Esophagus muscularis mucosa (tissue), 4 donors: ENCODE results near the gene CAMTA1. TPM values are rescaled to one million over a fixed set of nuclear protein-coding genes. Genes with fewer than 3 reads are reported as not detected.

Source experiments
- DNase-seq: peaks from one replicate; pipeline ENCODE4 v3.0.0-alpha.2; 2017; ENCODE audit errors: extremely low spot score
- H3K27ac ChIP-seq, 4 donors: fragments of 200-600 bp; sonication (generic); replicated peaks in 1 of 4; 1 replicate in 3 of 4; 2 replicates in 1 of 4; pipeline ENCODE4 v1.5.1; 2016 to 2019; ENCODE audit warnings: mild to moderate bottlenecking in 1 of 4
- H3K27me3 ChIP-seq, 4 donors: fragments of 200-600 bp; sonication (generic); one replicate each; pipeline versions ENCODE4 v1.5.1 to v1.6.0; 2016 to 2019
- H3K36me3 ChIP-seq, 4 donors: fragments of 200-600 bp; sonication (generic); one replicate each; pipeline ENCODE4 v1.5.1; 2016 to 2019
- H3K4me1 ChIP-seq, 4 donors: fragments of 200-600 bp; sonication (generic); one replicate each; pipeline ENCODE4 v1.5.1; 2016 to 2019
- H3K4me3 ChIP-seq, 4 donors: fragments of 200-600 bp; sonication (generic); 1 replicate in 2 of 4; 2 replicates in 2 of 4; pipeline ENCODE4 v1.5.1; 2016 to 2019; ENCODE audit warnings: mild to moderate bottlenecking in 4 of 4, moderate library complexity in 1 of 4
- H3K9me3 ChIP-seq, 4 donors: fragments of 200-600 bp; sonication (generic); 1 replicate in 3 of 4; 2 replicates in 1 of 4; pipeline ENCODE4 v1.5.1; 2016 to 2019
- CTCF ChIP-seq, 3 experiments: fragments of 200-600 bp in 2 of 3; fragments of 450-650 bp in 1 of 3; sonication (generic) in 2 of 3; IDR thresholded peaks; one replicate each; pipeline ENCODE4 v1.5.1; 2017 to 2019; ENCODE audit warnings: antibody characterized with exemption in 3 of 3, mild to moderate bottlenecking in 2 of 3, moderate library complexity in 1 of 3
- EP300 ChIP-seq: sonication (generic); formaldehyde crosslinking; IDR thresholded peaks from one replicate; pipeline ENCODE4 v1.6.1; 2017; ENCODE audit warnings: antibody characterized with exemption
- POLR2A ChIP-seq: fragments of 450-650 bp; IDR thresholded peaks from one replicate; pipeline ENCODE4 v1.6.1; 2017; ENCODE audit warnings: antibody characterized with exemption, moderate library complexity, mild to moderate bottlenecking, low read depth
- POLR2AphosphoS5 ChIP-seq, 2 donors: sonication (generic); formaldehyde crosslinking; IDR thresholded peaks; one replicate each; pipeline ENCODE4 v1.6.1; 2017; ENCODE audit warnings: antibody characterized with exemption in 2 of 2
- WGBS: methylation state at CpG from one replicate; pipeline ENCODE4 v1.1.5; 2018; 5-methylcytosine and 5-hydroxymethylcytosine counted together
- intact Hi-C: fragments of 100-400 bp; cut with DNase I; formaldehyde crosslinking; loops from one replicate; pipeline ENCODE4 v1.15.1; 2023
- total RNA-seq, 4 donors: library from RNA; depleted of rRNA; stranded (reverse); fragments of >200 nt; gene quantifications; one replicate each; pipeline versions ENCODE4 v1.1.0 to v1.2.1, GENCODE V29; 2016

Gene CAMTA1
- total RNA-seq, 4 donors from 2014 or later, result 109 to 226 (median 139) TPM

DNA sequence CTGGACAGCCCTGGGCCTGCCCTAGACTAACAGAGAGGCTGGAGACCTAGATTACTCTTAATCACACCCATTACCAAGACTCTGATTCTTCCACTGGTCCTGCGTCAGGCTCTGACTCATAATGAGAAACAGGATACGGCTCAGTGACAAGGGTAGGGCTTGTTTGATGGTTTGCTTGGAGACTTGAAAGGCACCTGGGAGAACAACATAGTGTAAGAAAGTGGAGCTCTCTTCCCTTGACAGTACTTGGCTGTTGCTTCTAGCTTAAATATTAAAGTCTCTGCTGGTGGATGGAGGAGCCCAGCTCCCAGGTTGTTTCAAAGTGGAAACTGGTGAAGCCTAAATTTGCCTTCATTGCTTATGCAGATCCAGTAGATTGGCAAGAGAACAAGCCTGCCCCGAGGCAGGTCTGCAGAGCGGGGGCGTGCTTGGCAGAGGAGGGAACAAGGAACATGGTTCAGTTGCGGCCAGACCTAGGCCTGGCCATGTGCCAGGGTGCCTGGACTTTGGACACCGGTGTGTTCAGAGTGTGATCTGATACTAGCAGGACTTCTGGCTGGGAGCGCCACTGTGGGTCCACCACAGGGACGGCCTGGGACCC, 480.6 kb downstream of the CAMTA1 start:
- no peak overlapping the region for H3K27ac ChIP-seq
- H3K4me1 ChIP-seq, result peaks cover 0 to 31% (median 27%) of the 10 kb centered on the region in 4 donors
- intact Hi-C loops, result loop anchor here (10.0 kb wide), 1 partner anchor 359 kb away; no protein-coding TSS in a partner anchor
- TF ChIP-seq POLR2AphosphoS5 (IDR thresholded peaks at IDR 0.05) (no peak), CTCF (IDR thresholded peaks at IDR 0.05) (no peak)
- WGBS, result 63% methylated on average over 9 of the region's 9 CpGs
- peaks cover 0 to 16% (median 12%) of the 10 kb centered on the region in 4 donors for H3K9me3 ChIP-seq
- DNase-seq, result peak; percentile 47
- no peaks in the 10 kb centered on the region for H3K27me3 ChIP-seq
- H3K36me3 ChIP-seq, result no peaks in the 10 kb centered on the region
- no peak overlapping the region for H3K4me3 ChIP-seq

- H3K4me1 ChIP-seq, result peaks cover 0 to 31% (median 27%) of the 10 kb centered on the region in 4 donors
- 86% methylated on average over 5 of the region's 5 CpGs for WGBS
- no peak overlapping the region for H3K4me3 ChIP-seq
- intact Hi-C loops, result loop anchor here (10.0 kb wide), 1 partner anchor 358 kb away; no protein-coding TSS in a partner anchor
- no peak overlapping the region for H3K27ac ChIP-seq
- H3K9me3 ChIP-seq, result peaks cover 0 to 16% (median 12%) of the 10 kb centered on the region in 4 donors
- peak; percentile 29 for DNase-seq
- no peaks in the 10 kb centered on the region for H3K27me3 ChIP-seq
- no peaks in the 10 kb centered on the region for H3K36me3 ChIP-seq
- TF ChIP-seq POLR2AphosphoS5 (IDR thresholded peaks at IDR 0.05), result no peak
These were observed 481.3 kb downstream of the CAMTA1 start for GRCh38 chr1:7266561-7266960.

GRCh38 chr1:7267493-7267892, 482.2 kb downstream of the CAMTA1 start:
- intact Hi-C loops, result loop anchor here (10.0 kb wide), 1 partner anchor 357 kb away; no protein-coding TSS in a partner anchor
- TF ChIP-seq POLR2A, result no peak
- TF ChIP-seq POLR2AphosphoS5 (IDR thresholded peaks at IDR 0.05), result no peak
- TF ChIP-seq CTCF (IDR thresholded peaks at IDR 0.05), result no peak
- TF ChIP-seq EP300, result no peak
- H3K9me3 ChIP-seq, result peaks cover 0 to 16% (median 12%) of the 10 kb centered on the region in 4 donors

GRCh38 chr1:7268983-7269382, 483.7 kb downstream of the CAMTA1 start:
- no peak for TF ChIP-seq CTCF (IDR thresholded peaks at IDR 0.05)
- peak; percentile 80 for DNase-seq
- Histone ChIP-seq H3K9me3 (peaks cover 0 to 16% (median 12%) of the 10 kb centered on the region in 4 donors), H3K36me3 (no peaks in the 10 kb centered on the region), H3K27ac (no peak overlapping the region), H3K4me1 (peaks cover 0 to 22% (median 16%) of the 10 kb centered on the region in 4 donors), H3K27me3 (no peaks in the 10 kb centered on the region), H3K4me3 (no peak overlapping the region)
- intact Hi-C loops, result loop anchor here (10.0 kb wide), 1 partner anchor 356 kb away; no protein-coding TSS in a partner anchor

More at GRCh38 chr1:7267493-7267892, 482.2 kb downstream of the CAMTA1 start:
- no peaks in the 10 kb centered on the region for H3K36me3 ChIP-seq
- no peak overlapping the region for H3K4me3 ChIP-seq
- H3K27me3 ChIP-seq, result no peaks in the 10 kb centered on the region
- H3K4me1 ChIP-seq, result peaks cover 0 to 31% (median 27%) of the 10 kb centered on the region in 4 donors
- H3K27ac ChIP-seq, result no peak overlapping the region
- peak; percentile 64 for DNase-seq

- Histone ChIP-seq H3K36me3 (no peaks in the 10 kb centered on the region), H3K9me3 (peaks cover 0 to 16% (median 12%) of the 10 kb centered on the region in 4 donors), H3K27ac (no peak overlapping the region), H3K4me3 (no peak overlapping the region), H3K4me1 (peaks cover 0 to 16% (median 12%) of the 10 kb centered on the region in 4 donors), H3K27me3 (no peaks in the 10 kb centered on the region)
- whole genome bisulfite sequencing, result 100% methylated on average over 1 of the region's 1 CpG
- intact Hi-C loops, result loop anchor here (10.0 kb wide), 1 partner anchor 355 kb away; no protein-coding TSS in a partner anchor
- DNase-seq, result no peak
- no peak for TF ChIP-seq CTCF (IDR thresholded peaks at IDR 0.05)
These were observed 484.3 kb downstream of the CAMTA1 start for GRCh38 chr1:7269525-7269924.
